Left lung (tissue), 10 donors: ENCODE measurements around the gene ANKRD17. TPM values are rescaled to one million over a fixed set of nuclear protein-coding genes. Genes with fewer than 3 reads are reported as not detected.

Experiments used
- ATAC-seq: fragments of 200-7000 bp; cut with Tn5 transposase; one replicate; pipeline ENCODE4 v1.9.1; 2020; ENCODE audit warnings: moderate library complexity
- DNase-seq, 4 donors: peaks; one replicate each; pipeline ENCODE4 v3.0.0-alpha.2; 2013 to 2020
- H3K27ac ChIP-seq, 2 donors: fragments of 200-600 bp; sonication (generic) in 1 of 2; one replicate each; pipeline versions ENCODE4 v1.5.0 to v1.8.0; 2020 to 2021
- H3K27me3 ChIP-seq, 2 donors: fragments of 200-600 bp; sonication (generic) in 1 of 2; one replicate each; pipeline versions ENCODE4 v1.5.0 to v1.8.0; 2020 to 2021
- H3K36me3 ChIP-seq, 2 donors: fragments of 200-600 bp; sonication (generic) in 1 of 2; one replicate each; pipeline versions ENCODE4 v1.5.0 to v1.8.0; 2020 to 2021
- H3K4me1 ChIP-seq, 2 donors: fragments of 200-600 bp; one replicate each; pipeline ENCODE4 v1.8.0; 2021
- H3K4me3 ChIP-seq, 2 donors: fragments of 200-600 bp; sonication (generic) in 1 of 2; one replicate each; pipeline versions ENCODE4 v1.5.0 to v1.8.0; 2020 to 2021; ENCODE audit warnings: mild to moderate bottlenecking in 1 of 2
- H3K9me3 ChIP-seq, 2 donors: fragments of 200-600 bp; sonication (generic) in 1 of 2; one replicate each; pipeline versions ENCODE4 v1.5.0 to v1.8.0; 2020 to 2021
- intact Hi-C, 2 donors: fragments of 100-400 bp; cut with DNase I; formaldehyde crosslinking; loops; one replicate each; pipeline versions ENCODE4 v1.11.2 to v1.14.2; 2022
- polyA plus RNA-seq, 6 donors: library from polyadenylated mRNA; unstranded; fragments of 120-200 nt; gene quantifications; one replicate each; pipeline ENCODE4 v1.2.1, GENCODE V29; 2013; ENCODE audit not compliant: insufficient read length in 6 of 6
- total RNA-seq, 2 donors: library from RNA; stranded (reverse); fragmentation: NEBNext Ultra II Directional; extraction: Animal tissue kit (Norgen Biotek cat#: 25700); gene quantifications; one replicate each; pipeline ENCODE4 v1.2.1, GENCODE V29; 2021
- TF ChIP-seq, protein P1 (sequence below), 2 donors: fragments of 200-600 bp; sonication (generic) in 1 of 2; IDR thresholded peaks; one replicate each; pipeline versions ENCODE4 v1.5.0 to v1.8.0; 2021; ENCODE audit warnings: antibody characterized with exemption in 2 of 2
- donor health status: DM: no; HTN: yes; CAD: no.
- donor health status: DM: no; HTN: no; CAD: no.

The ANKRD17 gene
- total and polyA plus RNA-seq, 8 donors, result 57.5 to 83.0 (median 74.9) TPM

GRCh38 chr4:73152893-73153292 lies 105.7 kb downstream of the ANKRD17 start:
- intact Hi-C loops, result no loop called here
- Histone ChIP-seq H3K9me3 (no peaks in the 10 kb centered on the region), H3K36me3 (peaks cover 0 to 82% of the 10 kb centered on the region in 2 donors), H3K27me3 (no peaks in the 10 kb centered on the region), H3K27ac (no peak overlapping the region), H3K4me1 (no peaks in the 10 kb centered on the region), H3K4me3 (no peak overlapping the region)
- ATAC-seq, result no peak
- DNase-seq, result no peak
- TF ChIP-seq, protein P1, sequence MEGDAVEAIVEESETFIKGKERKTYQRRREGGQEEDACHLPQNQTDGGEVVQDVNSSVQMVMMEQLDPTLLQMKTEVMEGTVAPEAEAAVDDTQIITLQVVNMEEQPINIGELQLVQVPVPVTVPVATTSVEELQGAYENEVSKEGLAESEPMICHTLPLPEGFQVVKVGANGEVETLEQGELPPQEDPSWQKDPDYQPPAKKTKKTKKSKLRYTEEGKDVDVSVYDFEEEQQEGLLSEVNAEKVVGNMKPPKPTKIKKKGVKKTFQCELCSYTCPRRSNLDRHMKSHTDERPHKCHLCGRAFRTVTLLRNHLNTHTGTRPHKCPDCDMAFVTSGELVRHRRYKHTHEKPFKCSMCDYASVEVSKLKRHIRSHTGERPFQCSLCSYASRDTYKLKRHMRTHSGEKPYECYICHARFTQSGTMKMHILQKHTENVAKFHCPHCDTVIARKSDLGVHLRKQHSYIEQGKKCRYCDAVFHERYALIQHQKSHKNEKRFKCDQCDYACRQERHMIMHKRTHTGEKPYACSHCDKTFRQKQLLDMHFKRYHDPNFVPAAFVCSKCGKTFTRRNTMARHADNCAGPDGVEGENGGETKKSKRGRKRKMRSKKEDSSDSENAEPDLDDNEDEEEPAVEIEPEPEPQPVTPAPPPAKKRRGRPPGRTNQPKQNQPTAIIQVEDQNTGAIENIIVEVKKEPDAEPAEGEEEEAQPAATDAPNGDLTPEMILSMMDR (IDR thresholded peaks at IDR 0.05), result no peak

- ATAC-seq (no peak), DNase-seq (no peak)
- no peak overlapping the region for H3K4me3 ChIP-seq
- H3K27me3 ChIP-seq, result no peaks in the 10 kb centered on the region
- TF ChIP-seq, protein P1 (IDR thresholded peaks at IDR 0.05), result no peak
- H3K36me3 ChIP-seq, result peaks cover 4 to 90% of the 10 kb centered on the region in 2 donors
- intact Hi-C loops, result no loop called here
- no peaks in the 10 kb centered on the region for H3K9me3 ChIP-seq
- no peaks in the 10 kb centered on the region for H3K4me1 ChIP-seq
- no peak overlapping the region for H3K27ac ChIP-seq
Measured at GRCh38 chr4:73142995-73143547, 115.5 kb downstream of the ANKRD17 start.

DNA sequence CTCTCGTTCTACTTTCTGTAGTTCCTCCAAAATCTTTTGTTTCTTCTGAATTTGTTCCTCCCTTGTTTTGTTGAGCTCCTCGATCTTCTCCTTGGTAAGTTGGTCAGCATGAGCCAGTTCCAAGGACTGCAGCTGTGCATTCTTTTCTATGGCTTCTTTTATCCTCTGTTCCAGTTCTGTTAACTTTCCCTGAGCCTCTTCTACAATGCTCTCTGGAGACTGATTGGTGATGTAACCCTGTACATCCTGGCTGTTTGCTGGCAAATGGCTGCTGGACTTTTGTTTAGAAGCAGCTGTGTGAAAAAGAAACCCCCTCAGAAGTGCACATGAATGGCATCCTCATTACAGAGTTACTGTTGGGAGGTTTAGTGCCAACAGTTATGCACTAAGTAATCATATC lies 118.6 kb downstream of the ANKRD17 start:
- H3K36me3 ChIP-seq, result peaks cover 4 to 82% of the 10 kb centered on the region in 2 donors
- no peak for ATAC-seq
- no peaks in the 10 kb centered on the region for H3K9me3 ChIP-seq
- intact Hi-C loops, result loop anchor here in 1 of 2 donors (10.0 kb wide), 1 partner anchor 115 kb away; the partner anchor contains the start of gene ANKRD17
- H3K27me3 ChIP-seq, result no peaks in the 10 kb centered on the region
- H3K4me3 ChIP-seq, result no peak overlapping the region
- H3K4me1 ChIP-seq, result no peaks in the 10 kb centered on the region
- H3K27ac ChIP-seq, result no peak overlapping the region
- TF ChIP-seq, protein P1 (IDR thresholded peaks at IDR 0.05), result no peak
- DNase-seq, result no peak

- Histone ChIP-seq H3K27me3 (no peaks in the 10 kb centered on the region), H3K4me3 (no peak overlapping the region), H3K9me3 (no peaks in the 10 kb centered on the region), H3K36me3 (peaks cover 4 to 82% of the 10 kb centered on the region in 2 donors), H3K27ac (no peak overlapping the region), H3K4me1 (no peaks in the 10 kb centered on the region)
- ATAC-seq, result no peak
- TF ChIP-seq, protein P1 (IDR thresholded peaks at IDR 0.05), result no peak
- intact Hi-C loops, result loop anchor here in 1 of 2 donors (10.0 kb wide), 1 partner anchor 116 kb away; the partner anchor contains the start of gene ANKRD17
- DNase-seq, result no peak
Measured at GRCh38 chr4:73139245-73139644, 119.4 kb downstream of the ANKRD17 start.

- Histone ChIP-seq H3K4me3 (no peak overlapping the region), H3K27ac (no peak overlapping the region), H3K9me3 (no peaks in the 10 kb centered on the region), H3K4me1 (no peaks in the 10 kb centered on the region), H3K36me3 (peaks cover 4 to 82% of the 10 kb centered on the region in 2 donors), H3K27me3 (no peaks in the 10 kb centered on the region)
- ATAC-seq, result no peak
- intact Hi-C loops, result loop anchor here in 1 of 2 donors (10.0 kb wide), 1 partner anchor 118 kb away; the partner anchor contains the start of gene ANKRD17
- no peak for DNase-seq
- TF ChIP-seq, protein P1 (IDR thresholded peaks at IDR 0.05), result no peak
Measured at GRCh38 chr4:73137121-73137520, 121.5 kb downstream of the ANKRD17 start.
